HFFc6 (cell line): ENCODE results near the gene NKG7. TPM values are rescaled to one million over a fixed set of nuclear protein-coding genes. Genes with fewer than 3 reads are reported as not detected.
A peak's percentile ranks its signal among the peaks of the same experiment; 100 is the strongest.

ENCODE experiments used
- DNase-seq: peaks from one replicate; pipeline ENCODE4 v3.0.0-alpha.2; 2018
- H3K27ac Mint-ChIP-seq: 2 replicates; pipeline ENCODE4 v1.8.0; 2020; ENCODE audit warnings: mild to moderate bottlenecking, mixed read lengths
- H3K27me3 Mint-ChIP-seq: 2 replicates; pipeline ENCODE4 v1.8.0; 2021; ENCODE audit warnings: mild to moderate bottlenecking, moderate library complexity, mixed read lengths; ENCODE audit not compliant: insufficient read depth
- H3K36me3 Mint-ChIP-seq: 2 replicates; pipeline ENCODE4 v1.8.0; 2021; ENCODE audit warnings: low read depth, mixed read lengths
- H3K4me1 Mint-ChIP-seq: 2 replicates; pipeline ENCODE4 v1.8.0; 2020; ENCODE audit warnings: low read depth, mixed read lengths
- H3K4me3 Mint-ChIP-seq: 2 replicates; pipeline ENCODE4 v1.8.0; 2020; ENCODE audit warnings: mild to moderate bottlenecking, moderate library complexity, mixed read lengths
- H3K9me3 Mint-ChIP-seq: 2 replicates; pipeline ENCODE4 v1.8.0; 2020; ENCODE audit warnings: mild to moderate bottlenecking, mixed read lengths
- CTCF ChIP-seq: fragments of 200-600 bp; sonication (generic); IDR thresholded peaks from 2 replicates; pipeline ENCODE4 v1.5.0; 2021; ENCODE audit warnings: antibody characterized with exemption, mild to moderate bottlenecking
- total RNA-seq, 6 experiments: library from RNA; stranded (reverse); fragmentation: NEBNext Ultra II Directional; extraction: Animal tissue kit (Norgen Biotek cat#: 25700); gene quantifications; 2 replicates in 1 of 6; 3 replicates in 5 of 6; pipeline ENCODE4 v1.2.3, GENCODE V29; 2021

NKG7 gene
- total RNA-seq, 6 experiments from 2014 or later = not detected

GRCh38 chr19:51394050-51394836, 21.8 kb upstream of the NKG7 start:
- no peak; the same call in 1 of the 2 replicates for TF ChIP-seq CTCF
- Mint-ChIP-seq H3K36me3 (no peaks in the 10 kb centered on the region; the same call in 1 of the 2 replicates), H3K4me1 (peaks cover 26% of the 10 kb centered on the region), H3K27me3 (peaks cover 7% of the 10 kb centered on the region; the same call in 1 of the 2 replicates), H3K9me3 (no peaks in the 10 kb centered on the region), H3K27ac (peak overlapping the region; percentile 92), H3K4me3 (peak overlapping the region; percentile 87)
- peak; percentile 99 for DNase-seq

GRCh38 chr19:51392701-51393100, 20.2 kb upstream of the NKG7 start:
- peaks cover 7% of the 10 kb centered on the region; the same call in 1 of the 2 replicates for H3K27me3 Mint-ChIP-seq
- no peak for TF ChIP-seq CTCF
- H3K4me3 Mint-ChIP-seq = no peak overlapping the region
- no peak overlapping the region for H3K27ac Mint-ChIP-seq
- H3K9me3 Mint-ChIP-seq = no peaks in the 10 kb centered on the region
- H3K36me3 Mint-ChIP-seq = no peaks in the 10 kb centered on the region; the same call in 1 of the 2 replicates
- H3K4me1 Mint-ChIP-seq = peaks cover 20% of the 10 kb centered on the region
- no peak for DNase-seq

- Mint-ChIP-seq H3K4me1 (peaks cover 13% of the 10 kb centered on the region), H3K36me3 (no peaks in the 10 kb centered on the region; the same call in 1 of the 2 replicates), H3K4me3 (no peak overlapping the region), H3K27ac (no peak overlapping the region), H3K27me3 (peaks cover 7% of the 10 kb centered on the region; the same call in 1 of the 2 replicates), H3K9me3 (no peaks in the 10 kb centered on the region)
- DNase-seq = no peak
- TF ChIP-seq CTCF = no peak
These were observed 18.7 kb upstream of the NKG7 start for GRCh38 chr19:51391073-51391611.

GRCh38 chr19:51389143-51389542, 16.7 kb upstream of the NKG7 start:
- no peak overlapping the region for H3K4me3 Mint-ChIP-seq
- no peak overlapping the region for H3K27ac Mint-ChIP-seq
- DNase-seq = no peak
- H3K36me3 Mint-ChIP-seq = no peaks in the 10 kb centered on the region
- H3K9me3 Mint-ChIP-seq = no peaks in the 10 kb centered on the region
- TF ChIP-seq CTCF = no peak
- peaks cover 7% of the 10 kb centered on the region for H3K27me3 Mint-ChIP-seq
- H3K4me1 Mint-ChIP-seq = peaks cover 6% of the 10 kb centered on the region

- H3K27ac Mint-ChIP-seq = no peak within 1 kb of the TSS
These were observed 15.5 kb upstream of the NKG7 start, which contains the start of gene LIM2 for GRCh38 chr19:51387924-51388389. Gene LIM2 (minus strand): TSS chr19:51387974. CDS start chr19:51387443, 531 bp downstream.

More at GRCh38 chr19:51387924-51388389, 15.5 kb upstream of the NKG7 start, which contains the start of gene LIM2:
- Mint-ChIP-seq H3K4me3 (no peak within 1 kb of the TSS), H3K9me3 (no peaks in the 10 kb centered on the region), H3K4me1 (no peaks in the 10 kb centered on the region), H3K27me3 (peaks cover 10% of the 10 kb centered on the region), H3K36me3 (no peaks in the 10 kb centered on the region)
- no peak for TF ChIP-seq CTCF
- no peak for DNase-seq
